ENCODE results near the gene PLEKHM3.

Gene PLEKHM3

DNA sequence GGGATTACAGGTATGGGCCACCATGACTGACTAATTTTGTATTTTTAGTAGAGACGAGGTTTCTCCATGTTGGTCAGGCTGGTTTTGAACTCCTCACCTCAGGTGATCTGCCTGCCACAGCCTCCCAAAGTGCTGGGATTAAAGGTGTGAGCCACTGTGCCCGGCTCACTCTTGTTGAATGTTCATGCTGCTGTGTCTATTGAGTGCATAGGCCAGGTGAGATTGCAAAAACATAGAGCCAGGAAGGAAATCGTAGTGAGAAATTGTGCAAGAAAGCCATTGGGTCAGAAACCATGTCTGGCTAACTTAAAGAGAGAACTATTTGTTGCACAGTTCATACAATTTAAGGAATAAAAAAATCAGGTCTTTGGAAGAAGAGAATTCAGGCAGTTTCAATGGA, 210.1 kb downstream of the PLEKHM3 start:
- H3K27ac ChIP-seq (ENCODE audit: low read depth, low read length) = no peak overlapping the region
- H3K9ac ChIP-seq (ENCODE audit: low read length) = no peak overlapping the region

DNA sequence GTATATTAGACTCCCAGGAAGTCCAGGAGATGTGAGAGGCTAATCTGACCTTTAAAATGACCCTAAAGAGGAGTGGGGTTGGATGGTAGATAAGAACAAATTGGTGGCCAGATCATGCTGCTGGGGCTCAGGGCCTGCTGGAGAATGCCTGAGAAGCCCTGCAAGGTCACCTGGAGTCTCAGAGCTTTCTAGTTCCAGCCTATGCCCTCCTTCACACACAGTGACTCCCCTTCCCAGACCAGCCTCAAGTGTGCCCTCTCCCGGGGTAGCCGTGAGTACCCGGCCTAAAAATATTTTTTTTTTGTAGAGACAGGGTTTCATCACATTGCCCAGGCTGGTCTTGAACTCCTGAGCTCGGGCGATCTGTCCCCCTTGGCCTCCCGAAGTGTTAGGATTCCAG, 211.4 kb downstream of the PLEKHM3 start:
- Histone ChIP-seq H3K27ac (ENCODE audit: low read depth, low read length) (no peak overlapping the region), H3F3A (ENCODE audit: insufficient read depth) (no peaks in the 10 kb centered on the region), H4K20me1 (ENCODE audit: low read depth, low read length) (no peaks in the 10 kb centered on the region), H3K4me3 (ENCODE audit: insufficient read depth, low read length, poor library complexity, severe bottlenecking) (no peak overlapping the region), H3K4me2 (ENCODE audit: low read depth, low read length, poor library complexity, severe bottlenecking) (no peak overlapping the region), H3K9ac (ENCODE audit: low read length) (no peak overlapping the region), H3K27me3 (ENCODE audit: low read length) (no peaks in the 10 kb centered on the region), H3K79me2 (ENCODE audit: insufficient read depth, low read length) (no peaks in the 10 kb centered on the region), H3K9me3 (ENCODE audit: insufficient read depth, low read length) (no peaks in the 10 kb centered on the region), H3K9me2 (replicated peaks; ENCODE audit: insufficient read depth, low read length) (no peaks in the 10 kb centered on the region), H3K36me3 (ENCODE audit: low read length) (no peaks in the 10 kb centered on the region), H2AFZ (ENCODE audit: low read depth, low read length, severe bottlenecking) (no peak overlapping the region)
- TF ChIP-seq CTCF (IDR thresholded peaks at IDR 0.05; ENCODE audit: insufficient read depth, low read length, poor library complexity, severe bottlenecking) = no peak
- no peak for TF ChIP-seq EZH2phosphoT487 (conservative IDR thresholded peaks at IDR 0.05; ENCODE audit: low read length)

More for the DNA sequence above, 210.1 kb downstream of the PLEKHM3 start:
- no peaks in the 10 kb centered on the region for H3K79me2 ChIP-seq (ENCODE audit: insufficient read depth, low read length)
- TF ChIP-seq CTCF (IDR thresholded peaks at IDR 0.05; ENCODE audit: insufficient read depth, low read length, poor library complexity, severe bottlenecking) (no peak), EZH2phosphoT487 (conservative IDR thresholded peaks at IDR 0.05; ENCODE audit: low read length) (no peak)
- no peak overlapping the region for H3K4me2 ChIP-seq (ENCODE audit: low read depth, low read length, poor library complexity, severe bottlenecking)
- no peak overlapping the region for H3K4me3 ChIP-seq (ENCODE audit: insufficient read depth, low read length, poor library complexity, severe bottlenecking)
- H3K9me2 ChIP-seq (replicated peaks; ENCODE audit: insufficient read depth, low read length) = no peaks in the 10 kb centered on the region
- no peaks in the 10 kb centered on the region for H4K20me1 ChIP-seq (ENCODE audit: low read depth, low read length)
- no peaks in the 10 kb centered on the region for H3K36me3 ChIP-seq (ENCODE audit: low read length)
- H2AFZ ChIP-seq (ENCODE audit: low read depth, low read length, severe bottlenecking) = no peak overlapping the region
- H3K9me3 ChIP-seq (ENCODE audit: insufficient read depth, low read length) = no peaks in the 10 kb centered on the region
- no peaks in the 10 kb centered on the region for H3F3A ChIP-seq (ENCODE audit: insufficient read depth)
- H3K27me3 ChIP-seq (ENCODE audit: low read length) = no peaks in the 10 kb centered on the region

DNA sequence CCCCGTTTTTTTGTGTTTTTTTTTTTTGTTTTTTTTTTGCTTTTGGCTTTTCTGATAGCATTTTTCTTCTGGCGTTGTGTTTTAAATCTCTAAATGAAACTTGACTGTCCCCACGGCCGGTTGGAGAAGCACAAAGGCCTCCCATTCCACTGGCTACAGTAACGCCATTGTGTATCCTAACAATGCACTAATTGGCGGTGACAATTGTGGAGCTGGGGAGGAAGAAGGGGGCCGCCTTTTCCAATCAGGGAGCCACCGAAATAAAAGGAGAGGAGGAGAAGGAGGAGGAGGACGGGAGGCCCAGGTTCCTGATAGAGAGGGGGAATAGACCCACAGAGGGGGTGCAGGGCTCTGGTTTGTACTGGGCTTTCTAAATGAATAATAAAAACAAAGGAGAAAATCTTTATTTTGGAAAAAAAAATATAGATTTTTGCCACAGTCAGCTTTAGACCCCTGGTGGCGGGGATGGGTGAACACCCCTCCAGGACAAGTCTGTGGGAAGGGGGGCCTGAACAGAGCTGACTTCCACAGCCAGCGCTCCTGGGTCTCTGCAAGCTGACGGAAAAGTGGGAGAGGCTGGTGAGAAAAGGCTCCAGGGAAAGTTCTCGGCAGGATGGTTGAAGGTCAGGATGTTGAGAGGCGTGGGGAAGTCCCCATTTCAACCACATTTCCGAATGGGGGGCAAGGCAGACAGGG, 212.0 kb downstream of the PLEKHM3 start:
- Histone ChIP-seq H3F3A (ENCODE audit: insufficient read depth) (no peaks in the 10 kb centered on the region), H3K36me3 (ENCODE audit: low read length) (no peaks in the 10 kb centered on the region), H3K9ac (ENCODE audit: low read length) (no peak overlapping the region), H3K27me3 (ENCODE audit: low read length) (no peaks in the 10 kb centered on the region), H3K4me2 (ENCODE audit: low read depth, low read length, poor library complexity, severe bottlenecking) (no peak overlapping the region), H4K20me1 (ENCODE audit: low read depth, low read length) (no peaks in the 10 kb centered on the region), H3K9me2 (replicated peaks; ENCODE audit: insufficient read depth, low read length) (no peaks in the 10 kb centered on the region), H3K27ac (ENCODE audit: low read depth, low read length) (no peak overlapping the region), H2AFZ (ENCODE audit: low read depth, low read length, severe bottlenecking) (no peak overlapping the region), H3K9me3 (ENCODE audit: insufficient read depth, low read length) (no peaks in the 10 kb centered on the region), H3K79me2 (ENCODE audit: insufficient read depth, low read length) (no peaks in the 10 kb centered on the region), H3K4me3 (ENCODE audit: insufficient read depth, low read length, poor library complexity, severe bottlenecking) (no peak overlapping the region)
- TF ChIP-seq CTCF (IDR thresholded peaks at IDR 0.05; ENCODE audit: insufficient read depth, low read length, poor library complexity, severe bottlenecking) (no peak), EZH2phosphoT487 (conservative IDR thresholded peaks at IDR 0.05; ENCODE audit: low read length) (no peak)
